Mesodermal cell (in vitro differentiated cells): ENCODE measurements around the gene CA10. TPM values are rescaled to one million over a fixed set of nuclear protein-coding genes. Genes with fewer than 3 reads are reported as not detected.
A peak's percentile ranks its signal among the peaks of the same experiment; 100 is the strongest.

Experiments
- H3K27ac ChIP-seq: 2 replicates; pipeline ENCODE4 v1.7.0; 2013; ENCODE audit warnings: mild to moderate bottlenecking, low read depth, low read length, moderate library complexity; ENCODE audit not compliant: severe bottlenecking
- H3K36me3 ChIP-seq: 2 replicates; pipeline ENCODE4 v1.7.1; 2013; ENCODE audit warnings: mild to moderate bottlenecking, low read length, moderate library complexity; ENCODE audit not compliant: control insufficient read depth, insufficient read depth
- H3K4me1 ChIP-seq: one replicate; pipeline ENCODE4 v1.7.1; 2013; ENCODE audit warnings: mild to moderate bottlenecking, low read length; ENCODE audit not compliant: insufficient read depth, control insufficient read depth, poor library complexity, severe bottlenecking
- H3K4me3 ChIP-seq: 2 replicates; pipeline ENCODE4 v1.7.0; 2013; ENCODE audit warnings: low read length, control low read depth, mild to moderate bottlenecking; ENCODE audit not compliant: insufficient read depth, poor library complexity, severe bottlenecking; ENCODE audit errors: extremely low read depth
- H3K9me3 ChIP-seq: 2 replicates; pipeline ENCODE4 v1.7.1; 2013; ENCODE audit warnings: mild to moderate bottlenecking, low read length, moderate library complexity; ENCODE audit not compliant: control insufficient read depth
- WGBS, 2 experiments: methylation state at CpG; one replicate each; pipeline ENCODE4 v1.1.5; 2013; ENCODE audit warnings: missing lambda C conversion rate in 2 of 2; ENCODE audit not compliant: insufficient coverage in 2 of 2; 5-methylcytosine and 5-hydroxymethylcytosine counted together
- polyA plus RNA-seq, 2 experiments: library from polyadenylated mRNA; stranded (reverse); fragments of 50-300 nt; gene quantifications; one replicate each; pipeline ENCODE4 v1.2.3, GENCODE V29; 2013

CA10 gene
- polyA plus RNA-seq (2013, experiment 1 of 2): 0.33 TPM
- 0.61 TPM for polyA plus RNA-seq (2013, experiment 2 of 2)

DNA sequence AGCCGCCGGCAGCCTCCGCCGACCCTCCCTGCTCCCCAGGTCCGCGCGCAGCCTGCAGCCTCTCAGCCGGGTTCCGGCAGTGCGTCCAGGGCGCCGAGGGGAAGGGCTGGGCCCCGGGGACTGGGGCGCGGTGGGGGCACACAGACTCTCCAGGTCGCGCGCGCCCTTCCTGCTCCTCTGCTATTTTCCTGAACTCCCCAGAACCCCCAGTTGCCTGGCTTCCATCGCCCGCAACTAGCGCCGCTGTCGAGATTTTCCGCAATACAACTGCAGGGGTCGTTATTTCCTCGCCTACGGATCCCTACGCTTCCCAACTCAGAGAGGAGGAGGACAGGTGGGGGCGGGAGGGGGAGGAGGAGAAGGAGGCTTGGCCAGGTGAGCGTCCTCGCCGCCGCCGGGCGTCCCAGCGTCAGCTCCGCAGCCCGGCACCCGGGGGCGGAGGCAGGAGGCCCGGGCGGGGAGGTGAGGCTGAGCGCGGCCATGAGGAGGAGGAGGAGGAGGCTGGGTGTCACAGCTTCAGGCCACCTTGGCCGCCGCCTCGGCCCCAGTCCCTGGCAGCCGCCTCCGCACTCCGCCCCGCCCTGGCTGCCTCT lies at the start of gene CA10:
Gene CA10, minus strand, starts transcription at position 265 of the 593 bp plus-strand sequence.
- Histone ChIP-seq H3K36me3 (no peaks in the 10 kb centered on the region), H3K4me3 (peak within 1 kb of the TSS; percentile 24), H3K27ac (no peak within 1 kb of the TSS), H3K4me1 (no peaks in the 10 kb centered on the region), H3K9me3 (no peaks in the 10 kb centered on the region)
- WGBS, 2 experiments: 19 to 36% methylated on average over 25 to 30 of the region's 52 CpGs

DNA sequence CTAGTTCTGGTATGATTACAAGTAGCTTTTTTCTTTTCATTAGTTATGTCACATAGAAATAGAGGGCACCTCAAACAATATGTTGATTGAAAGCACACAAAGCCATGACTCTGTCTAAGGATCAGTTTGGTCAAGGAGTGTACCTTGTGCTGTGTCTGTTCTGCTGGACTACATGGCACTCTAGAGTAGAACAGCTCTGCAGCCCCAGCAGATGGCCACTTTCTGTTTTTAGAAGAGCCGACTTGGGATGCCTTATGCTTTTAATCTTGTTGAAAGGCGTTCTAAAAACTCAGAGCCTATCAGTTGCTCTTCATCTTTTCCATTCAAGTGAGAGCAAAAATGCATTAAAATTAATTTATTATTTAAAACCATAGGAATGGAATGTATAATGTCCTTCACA lies 49.3 kb upstream of the CA10 start:
- H3K9me3 ChIP-seq: peaks cover 5% of the 10 kb centered on the region
- no peak overlapping the region for H3K4me3 ChIP-seq
- H3K36me3 ChIP-seq: no peaks in the 10 kb centered on the region
- H3K4me1 ChIP-seq: no peaks in the 10 kb centered on the region
- no peak overlapping the region for H3K27ac ChIP-seq
- WGBS, 2 experiments: 95% methylated on average over 2 of the region's 2 CpGs; no CpG with 5 or more reads in 1 of the 2 experiments

DNA sequence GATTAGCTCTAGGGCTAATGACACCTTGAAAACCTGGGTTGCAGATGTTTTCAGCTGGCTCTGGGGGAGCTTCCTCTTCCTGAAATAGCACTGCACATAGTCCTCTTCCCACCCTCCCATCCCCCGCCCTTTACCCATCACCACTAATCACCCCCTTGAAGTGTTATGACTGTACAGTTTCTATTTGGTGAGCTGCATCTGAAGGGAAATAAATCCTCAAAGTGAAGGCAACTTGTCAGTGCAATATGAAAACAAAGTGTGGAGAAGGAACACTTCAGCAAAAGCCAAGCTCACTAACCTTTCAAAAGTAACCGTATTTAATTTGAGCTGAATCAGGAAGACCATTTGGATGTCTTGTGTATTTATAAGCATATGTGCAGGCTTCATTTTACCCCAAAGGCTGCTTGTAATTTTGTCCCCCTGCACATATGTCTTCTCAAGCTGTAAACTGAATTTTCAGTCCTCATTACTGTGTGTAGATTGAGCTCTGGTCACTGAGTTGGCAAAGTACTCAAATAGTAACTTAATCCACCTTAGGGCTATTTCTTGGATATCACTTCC lies 44.1 kb upstream of the CA10 start:
- Histone ChIP-seq H3K4me1 (no peaks in the 10 kb centered on the region), H3K4me3 (no peak overlapping the region), H3K9me3 (peaks cover 8% of the 10 kb centered on the region), H3K36me3 (no peaks in the 10 kb centered on the region), H3K27ac (no peak overlapping the region)
- no CpG with 5 or more reads among the region's 2 CpGs for WGBS, 2 experiments

DNA sequence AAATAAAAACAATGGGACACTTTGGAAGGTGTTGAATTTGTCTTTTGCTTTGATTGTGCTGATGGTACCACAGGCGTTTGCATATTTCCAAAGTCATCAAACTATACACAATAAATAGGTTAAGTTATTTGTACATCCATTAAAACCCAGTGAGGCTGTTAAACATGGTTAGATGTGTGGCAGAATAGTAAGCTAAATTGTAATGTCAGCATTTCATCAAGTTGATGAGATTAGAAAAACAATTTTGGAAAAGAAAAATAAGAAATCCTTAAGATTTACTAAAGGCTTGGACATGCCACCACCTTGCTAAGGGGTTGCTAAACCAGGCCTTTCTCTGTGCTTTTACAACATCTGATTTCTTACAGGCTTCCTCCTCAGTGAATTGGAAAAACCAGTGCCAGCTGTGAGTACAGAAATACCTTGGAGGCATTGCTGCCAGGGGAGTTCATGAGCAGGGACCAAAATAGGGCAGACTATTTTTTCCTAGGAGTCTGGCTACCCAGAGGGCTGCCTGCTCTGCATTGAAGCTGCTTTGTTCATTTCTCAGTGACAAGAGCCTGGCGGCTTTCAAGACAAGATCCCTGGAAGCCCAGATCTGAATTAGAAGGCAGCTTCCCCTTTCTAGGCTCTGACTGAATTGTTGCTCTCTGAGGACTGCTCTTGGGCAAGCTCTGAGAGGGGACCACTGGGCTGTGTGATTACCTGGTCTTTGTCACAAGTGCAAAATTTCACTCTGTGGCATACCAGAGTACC lies 43.4 kb upstream of the CA10 start:
- Histone ChIP-seq H3K27ac (no peak overlapping the region), H3K4me3 (no peak overlapping the region), H3K4me1 (no peaks in the 10 kb centered on the region), H3K36me3 (no peaks in the 10 kb centered on the region), H3K9me3 (peaks cover 8% of the 10 kb centered on the region)
- 50 to 100% methylated on average over 1 of the region's 2 CpGs for WGBS, 2 experiments

DNA sequence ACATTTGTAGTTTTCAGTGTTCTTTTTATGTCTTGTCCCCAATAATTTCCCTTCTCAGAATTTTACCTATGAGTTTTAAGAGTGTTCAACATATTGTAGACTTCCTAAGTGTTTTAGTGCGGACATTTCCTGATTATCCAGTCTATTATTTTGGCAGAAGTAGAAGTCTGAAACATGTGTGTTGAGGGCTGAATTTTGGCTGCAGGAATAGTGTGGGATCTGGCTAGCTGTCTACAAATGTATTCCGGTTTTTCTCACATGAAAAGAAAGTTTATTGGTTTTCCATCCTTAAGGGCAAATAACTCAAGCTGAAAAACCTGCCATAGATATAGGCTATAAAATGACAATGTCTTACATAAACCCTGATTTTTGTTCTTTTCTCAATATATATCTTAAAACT lies 33.0 kb upstream of the CA10 start:
- H3K27ac ChIP-seq: no peak overlapping the region
- H3K9me3 ChIP-seq: peaks cover 6% of the 10 kb centered on the region
- no peaks in the 10 kb centered on the region for H3K4me1 ChIP-seq
- no peaks in the 10 kb centered on the region for H3K36me3 ChIP-seq
- no peak overlapping the region for H3K4me3 ChIP-seq
- WGBS, 2 experiments: 80 to 83% methylated on average over 1 of the region's 2 CpGs

DNA sequence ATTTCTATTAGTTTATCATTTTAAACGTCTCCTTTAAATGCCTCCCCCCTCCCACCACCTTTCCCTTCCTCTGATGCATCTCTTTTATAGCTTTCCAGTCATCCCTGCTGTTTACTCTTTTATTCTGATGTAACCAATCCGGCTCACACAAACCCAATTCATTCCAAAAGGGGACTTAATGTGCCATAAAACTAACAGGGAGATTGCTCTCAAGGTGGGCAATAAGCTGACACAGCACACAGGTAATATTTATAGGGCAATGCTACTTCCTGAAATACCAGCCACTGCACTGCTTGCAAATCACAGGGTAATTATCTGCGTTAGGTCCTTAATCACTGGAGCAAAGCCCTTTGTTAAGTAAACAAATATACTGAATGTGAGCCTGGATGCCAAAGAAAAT lies 23.3 kb upstream of the CA10 start:
- Histone ChIP-seq H3K4me3 (no peak overlapping the region), H3K36me3 (no peaks in the 10 kb centered on the region), H3K4me1 (no peaks in the 10 kb centered on the region), H3K9me3 (no peaks in the 10 kb centered on the region), H3K27ac (no peak overlapping the region)
- 56 to 58% methylated on average over 2 of the region's 3 CpGs for WGBS, 2 experiments

DNA sequence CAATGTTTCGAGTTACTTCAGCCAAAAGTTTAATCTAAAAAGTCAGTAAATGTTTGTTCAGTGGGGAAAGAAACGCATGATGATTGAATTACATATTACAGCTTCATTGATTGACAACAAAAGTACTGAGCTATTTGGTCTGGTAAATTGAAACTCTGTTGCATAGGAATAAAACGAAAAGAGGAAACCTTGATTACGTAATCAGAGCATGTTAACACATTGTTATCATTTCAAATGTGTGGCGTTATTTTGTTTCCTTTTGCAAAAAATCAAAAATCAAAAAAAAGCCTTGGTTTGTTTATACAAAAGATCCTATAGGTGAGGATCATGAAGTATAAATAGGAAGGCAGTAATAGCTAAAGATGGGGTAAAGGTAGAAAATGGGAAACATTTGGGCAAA lies 19.5 kb upstream of the CA10 start:
- Histone ChIP-seq H3K9me3 (no peaks in the 10 kb centered on the region), H3K4me3 (no peak overlapping the region), H3K27ac (no peak overlapping the region), H3K36me3 (no peaks in the 10 kb centered on the region), H3K4me1 (no peaks in the 10 kb centered on the region)
- 67 to 81% methylated on average over 1 to 3 of the region's 5 CpGs for WGBS, 2 experiments

DNA sequence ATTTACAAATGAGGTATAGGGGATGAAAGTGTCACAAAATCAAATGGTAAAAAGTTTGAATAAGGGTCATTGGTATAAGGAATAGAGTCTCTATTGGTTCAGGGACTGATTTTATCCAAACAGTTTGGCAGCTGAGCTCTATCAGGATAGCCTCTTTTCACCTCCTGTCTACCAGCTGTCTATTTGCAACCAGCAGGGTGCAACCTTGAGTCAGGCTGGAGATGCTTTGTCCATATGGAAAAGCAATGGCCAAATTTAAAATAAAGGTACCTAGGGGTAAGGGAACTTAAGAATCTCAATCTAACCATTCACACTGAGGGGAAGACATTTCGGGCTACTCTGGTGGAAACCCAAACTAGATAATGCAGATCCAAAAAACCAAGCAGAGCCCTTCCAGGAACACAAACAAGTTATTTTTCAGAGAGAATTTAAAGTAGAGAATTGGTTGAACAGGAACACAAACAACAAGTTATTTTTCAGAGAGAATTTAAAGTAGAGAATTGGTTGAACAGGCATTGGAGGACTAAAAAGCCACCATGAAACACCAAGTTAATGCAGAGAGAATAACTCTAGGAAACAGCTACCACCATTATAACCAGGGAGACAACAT lies 12.6 kb upstream of the CA10 start:
- Histone ChIP-seq H3K36me3 (no peaks in the 10 kb centered on the region), H3K27ac (no peak overlapping the region), H3K9me3 (no peaks in the 10 kb centered on the region), H3K4me1 (no peaks in the 10 kb centered on the region), H3K4me3 (no peak overlapping the region)
- no CpG with 5 or more reads among the region's 1 CpG for WGBS, 2 experiments

DNA sequence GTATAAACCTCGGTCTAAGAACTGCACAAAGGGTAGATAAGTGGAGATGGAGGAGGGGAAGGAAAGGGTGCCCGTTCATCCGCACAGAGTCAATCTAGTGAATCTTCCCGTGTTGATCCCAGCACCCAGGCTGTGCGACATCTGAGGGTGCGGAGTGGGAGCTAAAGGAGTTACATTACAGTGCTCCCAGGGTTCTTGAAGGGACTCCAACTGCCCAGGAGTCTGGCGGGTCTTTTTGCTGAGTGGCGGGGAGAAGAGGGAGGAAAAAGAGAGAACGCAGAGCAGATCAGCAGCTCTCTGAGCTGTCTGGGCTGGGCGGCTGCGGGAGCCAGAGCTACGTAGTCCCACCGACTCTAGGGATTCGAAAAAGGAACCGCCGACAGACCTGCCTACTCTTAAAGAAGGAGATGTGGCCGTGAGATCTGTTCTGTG lies 1.6 kb upstream of the CA10 start:
- Histone ChIP-seq H3K36me3 (no peaks in the 10 kb centered on the region), H3K4me3 (no peak overlapping the region), H3K9me3 (no peaks in the 10 kb centered on the region), H3K27ac (no peak overlapping the region), H3K4me1 (no peaks in the 10 kb centered on the region)
- 30 to 40% methylated on average over 8 to 13 of the region's 17 CpGs for WGBS, 2 experiments

DNA sequence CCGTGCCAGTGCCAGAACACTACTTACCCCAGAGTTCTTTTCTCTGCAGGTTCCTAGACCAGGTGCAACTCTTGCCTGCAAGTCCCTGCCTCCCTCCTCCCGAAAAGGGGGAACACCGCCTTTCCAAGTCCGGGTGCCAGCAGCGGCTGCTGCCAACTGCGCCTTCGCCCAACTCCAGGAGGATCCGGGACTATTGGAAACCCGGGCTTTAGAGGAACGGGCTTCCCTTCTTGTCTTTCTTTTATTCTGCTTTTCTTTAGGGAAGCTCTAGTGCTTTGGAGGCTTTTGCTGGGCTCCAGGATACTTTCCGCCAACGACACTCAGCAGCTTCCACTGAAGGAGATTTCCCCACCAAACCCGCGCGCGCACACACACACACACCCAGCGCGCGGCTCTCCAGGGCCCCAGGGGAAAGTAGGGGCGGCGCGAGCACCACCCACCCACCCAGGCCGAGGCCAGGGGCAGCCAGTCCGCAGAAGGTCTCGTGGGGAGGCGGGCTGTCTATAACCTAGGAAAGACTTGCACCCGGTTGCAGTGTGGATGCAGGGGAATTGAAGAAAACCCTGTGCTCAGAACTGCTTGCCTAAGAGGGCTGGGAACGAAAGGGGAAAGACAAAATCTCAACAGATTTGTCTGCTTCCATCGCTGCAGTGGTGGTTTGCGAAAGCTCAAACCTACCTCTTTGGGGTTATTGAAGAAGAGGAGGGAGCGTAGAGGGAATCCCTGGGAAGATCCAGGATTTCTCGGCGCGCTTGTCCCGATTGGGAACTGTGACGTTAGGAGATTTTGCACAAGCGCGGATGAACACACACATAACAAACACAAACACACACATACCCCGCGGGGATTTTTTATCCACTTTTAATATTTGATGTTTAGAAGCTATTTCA lies 977 bp upstream of the CA10 start:
- Histone ChIP-seq H3K36me3 (no peaks in the 10 kb centered on the region), H3K9me3 (no peaks in the 10 kb centered on the region), H3K4me3 (no peak overlapping the region), H3K4me1 (no peaks in the 10 kb centered on the region), H3K27ac (no peak overlapping the region)
- WGBS, 2 experiments: 32 to 44% methylated on average over 13 to 23 of the region's 40 CpGs
